Spinal cord (tissue), 10 donors: ENCODE measurements around the gene SLC22A4. TPM values are rescaled to one million over a fixed set of nuclear protein-coding genes. Genes with fewer than 3 reads are reported as not detected.

Experiments
- DNase-seq, 6 donors: peaks; one replicate each; pipeline versions ENCODE4 v3.0.0 to v3.0.0-alpha.2; 2013 to 2015; ENCODE audit warnings: low spot score in 6 of 6, low read depth in 4 of 6
- H3K27ac ChIP-seq: one replicate; pipeline ENCODE4 v1.5.1; 2013; ENCODE audit warnings: low read depth, low read length, control low read depth
- H3K27me3 ChIP-seq: one replicate; pipeline ENCODE4 v1.6.1; 2013; ENCODE audit warnings: low read length; ENCODE audit not compliant: control insufficient read depth, insufficient read depth
- H3K36me3 ChIP-seq: one replicate; pipeline ENCODE4 v1.6.1; 2013; ENCODE audit warnings: low read length; ENCODE audit not compliant: control insufficient read depth, insufficient read depth
- H3K4me1 ChIP-seq: one replicate; pipeline ENCODE4 v1.6.1; 2013; ENCODE audit warnings: low read length; ENCODE audit not compliant: control insufficient read depth, insufficient read depth
- H3K4me3 ChIP-seq: one replicate; pipeline ENCODE4 v1.5.1; 2013; ENCODE audit warnings: low read depth, low read length, control low read depth
- H3K9me3 ChIP-seq: one replicate; pipeline ENCODE4 v1.6.1; 2013; ENCODE audit warnings: low read length; ENCODE audit not compliant: control insufficient read depth, insufficient read depth
- WGBS: methylation state at CpG from one replicate; pipeline ENCODE4 v1.1.5; 2013; ENCODE audit warnings: missing lambda C conversion rate; ENCODE audit not compliant: insufficient coverage; 5-methylcytosine and 5-hydroxymethylcytosine counted together
- polyA plus RNA-seq, 2 donors: library from polyadenylated mRNA; unstranded; fragments of 120-200 nt; gene quantifications; one replicate each; pipeline ENCODE4 v1.2.1, GENCODE V29; 2013; ENCODE audit not compliant: insufficient read length in 2 of 2
- total RNA-seq, 2 donors: library from RNA; depleted of rRNA in 1 of 2; stranded (reverse); fragments of 120-200 nt in 1 of 2; fragments of >200 nt in 1 of 2; gene quantifications; one replicate each; pipeline versions ENCODE4 v1.2.3 to v1.2.4, GENCODE V29; 2013 to 2014
- donor health status: healthy.

SLC22A4 gene
- total and polyA plus RNA-seq, 4 donors: 4.0 to 8.7 (median 7.7) TPM

DNA sequence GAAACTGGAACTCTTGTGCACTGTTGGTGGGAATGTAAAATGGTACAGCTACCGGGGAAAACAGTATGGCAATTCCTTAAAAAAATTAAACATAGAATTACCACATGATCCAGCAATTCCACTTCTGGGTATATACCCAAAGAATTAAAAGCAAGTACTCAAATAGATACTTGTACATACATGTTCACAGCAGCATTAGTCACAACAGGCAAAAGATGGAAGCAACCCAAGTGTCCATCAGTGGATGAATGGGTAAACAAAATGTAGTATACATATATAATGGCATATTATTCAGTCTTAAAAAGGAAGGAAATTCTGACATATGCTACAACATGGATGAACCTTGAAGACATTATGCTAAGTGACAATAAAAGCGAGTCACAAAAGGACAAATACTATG is 67.9 kb downstream of the SLC22A4 start:
- Histone ChIP-seq H3K27ac (no peak overlapping the region), H3K9me3 (no peaks in the 10 kb centered on the region), H3K4me1 (no peaks in the 10 kb centered on the region), H3K27me3 (no peaks in the 10 kb centered on the region), H3K36me3 (peaks cover 14% of the 10 kb centered on the region), H3K4me3 (no peak overlapping the region)
- WGBS: 100% methylated on average over 1 of the region's 2 CpGs
- no peak for DNase-seq

GRCh38 chr5:132363431-132364112 is 69.4 kb downstream of the SLC22A4 start:
- peak in 2 of 6 donors; percentile 34 to 59 for DNase-seq
- no peaks in the 10 kb centered on the region for H3K9me3 ChIP-seq
- no peaks in the 10 kb centered on the region for H3K27me3 ChIP-seq
- H3K4me3 ChIP-seq: no peak overlapping the region
- no peak overlapping the region for H3K27ac ChIP-seq
- WGBS: 68% methylated on average over 5 of the region's 7 CpGs
- H3K4me1 ChIP-seq: no peaks in the 10 kb centered on the region
- peaks cover 12% of the 10 kb centered on the region for H3K36me3 ChIP-seq

GRCh38 chr5:132364319-132364718 is 70.1 kb downstream of the SLC22A4 start:
- no peaks in the 10 kb centered on the region for H3K9me3 ChIP-seq
- H3K4me3 ChIP-seq: no peak overlapping the region
- H3K36me3 ChIP-seq: peaks cover 12% of the 10 kb centered on the region
- H3K27me3 ChIP-seq: no peaks in the 10 kb centered on the region
- H3K27ac ChIP-seq: no peak overlapping the region
- no peak for DNase-seq
- WGBS: no CpG with 5 or more reads among the region's 1 CpG
- no peaks in the 10 kb centered on the region for H3K4me1 ChIP-seq

DNA sequence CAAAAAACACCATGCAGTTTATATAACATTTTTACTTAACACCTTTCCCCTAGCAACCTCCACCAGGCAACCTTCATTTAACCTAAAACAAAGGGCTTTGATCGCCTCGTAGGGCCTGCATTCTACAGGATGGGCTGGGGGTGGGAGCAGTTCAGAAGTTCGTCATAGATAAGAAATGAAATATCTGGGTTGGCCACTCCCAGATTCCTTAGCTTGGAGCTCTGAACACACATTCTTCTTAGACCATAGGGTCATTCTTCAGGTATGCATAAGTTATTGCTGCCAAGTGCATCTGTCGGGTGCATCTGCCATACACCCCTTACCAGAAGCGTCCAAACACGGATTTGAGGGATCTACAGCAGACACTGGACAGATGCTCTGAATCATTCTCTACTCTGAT is 71.0 kb downstream of the SLC22A4 start:
- Histone ChIP-seq H3K9me3 (no peaks in the 10 kb centered on the region), H3K4me1 (peaks cover 2% of the 10 kb centered on the region), H3K27me3 (no peaks in the 10 kb centered on the region), H3K27ac (no peak overlapping the region), H3K36me3 (peaks cover 12% of the 10 kb centered on the region), H3K4me3 (no peak overlapping the region)
- no peak for DNase-seq
- WGBS: 100% methylated on average over 3 of the region's 6 CpGs

- Histone ChIP-seq H3K36me3 (peaks cover 12% of the 10 kb centered on the region), H3K9me3 (no peaks in the 10 kb centered on the region), H3K4me1 (peaks cover 21% of the 10 kb centered on the region), H3K4me3 (no peak overlapping the region), H3K27me3 (no peaks in the 10 kb centered on the region), H3K27ac (no peak overlapping the region)
- 84% methylated on average over 3 of the region's 4 CpGs for WGBS
- no peak for DNase-seq
Observed at GRCh38 chr5:132368186-132368585, 74.0 kb downstream of the SLC22A4 start.

- H3K36me3 ChIP-seq: peaks cover 12% of the 10 kb centered on the region
- H3K4me3 ChIP-seq: peak overlapping the region; percentile 60
- no peaks in the 10 kb centered on the region for H3K9me3 ChIP-seq
- no peaks in the 10 kb centered on the region for H3K27me3 ChIP-seq
- H3K4me1 ChIP-seq: peaks cover 21% of the 10 kb centered on the region
- 0% methylated on average over 3 of the region's 9 CpGs for WGBS
- H3K27ac ChIP-seq: peak overlapping the region; percentile 27
- DNase-seq: no peak
Observed at GRCh38 chr5:132369007-132369473, 74.8 kb downstream of the SLC22A4 start.

DNA sequence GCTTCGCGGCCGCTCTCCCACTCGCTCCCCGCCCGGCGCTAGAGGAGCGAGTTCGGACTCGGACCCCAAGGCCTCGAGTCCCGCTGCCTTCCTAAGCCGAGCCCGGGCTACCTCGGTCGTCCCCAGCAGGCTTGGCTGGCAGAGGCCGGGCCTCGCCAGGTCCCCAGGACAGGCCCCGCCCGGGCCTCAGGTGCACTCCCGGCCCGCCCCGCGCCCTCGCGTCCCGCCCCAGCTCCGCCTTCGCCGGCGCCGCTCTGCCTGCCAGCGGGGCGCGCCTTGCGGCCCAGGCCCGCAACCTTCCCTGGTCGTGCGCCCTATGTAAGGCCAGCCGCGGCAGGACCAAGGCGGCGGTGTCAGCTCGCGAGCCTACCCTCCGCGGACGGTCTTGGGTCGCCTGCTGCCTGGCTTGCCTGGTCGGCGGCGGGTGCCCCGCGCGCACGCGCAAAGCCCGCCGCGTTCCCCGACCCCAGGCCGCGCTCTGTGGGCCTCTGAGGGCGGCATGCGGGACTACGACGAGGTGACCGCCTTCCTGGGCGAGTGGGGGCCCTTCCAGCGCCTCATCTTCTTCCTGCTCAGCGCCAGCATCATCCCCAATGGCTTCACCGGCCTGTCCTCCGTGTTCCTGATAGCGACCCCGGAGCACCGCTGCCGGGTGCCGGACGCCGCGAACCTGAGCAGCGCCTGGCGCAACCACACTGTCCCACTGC is 75.4 kb downstream of the SLC22A4 start, which contains the start of gene SLC22A5:
TSS of gene SLC22A5 (plus strand) at position 237 of the 707 bp plus-strand sequence. CDS start at position 500, 263 bp downstream.
- Histone ChIP-seq H3K9me3 (no peaks in the 10 kb centered on the region), H3K36me3 (peaks cover 11% of the 10 kb centered on the region), H3K27me3 (no peaks in the 10 kb centered on the region), H3K27ac (peak within 1 kb of the TSS; percentile 27), H3K4me1 (peaks cover 21% of the 10 kb centered on the region), H3K4me3 (peak within 1 kb of the TSS; percentile 60)
- whole genome bisulfite sequencing: under 1% methylated on average over 83 of the region's 83 CpGs
- peak in 4 of 6 donors; percentile 32 to 87 (median 66) for DNase-seq

- H3K9me3 ChIP-seq: no peaks in the 10 kb centered on the region
- no peak for DNase-seq
- no peak overlapping the region for H3K27ac ChIP-seq
- peaks cover 9% of the 10 kb centered on the region for H3K36me3 ChIP-seq
- 14% methylated on average over 30 of the region's 34 CpGs for WGBS
- H3K4me3 ChIP-seq: peak overlapping the region; percentile 60
- H3K4me1 ChIP-seq: peaks cover 21% of the 10 kb centered on the region
- no peaks in the 10 kb centered on the region for H3K27me3 ChIP-seq
Observed at GRCh38 chr5:132370181-132370970, 76.2 kb downstream of the SLC22A4 start.

GRCh38 chr5:132370971-132371602 is 76.9 kb downstream of the SLC22A4 start:
- no peak overlapping the region for H3K27ac ChIP-seq
- DNase-seq: no peak
- no peaks in the 10 kb centered on the region for H3K9me3 ChIP-seq
- 90% methylated on average over 15 of the region's 19 CpGs for WGBS
- H3K4me1 ChIP-seq: peaks cover 23% of the 10 kb centered on the region
- no peaks in the 10 kb centered on the region for H3K27me3 ChIP-seq
- H3K36me3 ChIP-seq: peaks cover 4% of the 10 kb centered on the region
- peak overlapping the region; percentile 60 for H3K4me3 ChIP-seq
